HG02840 (cell line): ENCODE data around the gene CCNE1.
A peak's percentile ranks its signal among the peaks of the same experiment; 100 is the strongest.

Source experiments
- ATAC-seq: cut with Tn5 transposase; IDR thresholded peaks from one replicate; pipeline ENCODE4 v1.9.1; 2021; ENCODE audit warnings: mild to moderate bottlenecking, moderate library complexity, moderate number of reproducible peaks; ENCODE audit not compliant: unreplicated experiment, low FRiP score

The CCNE1 gene

GRCh38 chr19:29841559-29842367 is 30.0 kb downstream of the CCNE1 start:
- ATAC-seq: no peak

DNA sequence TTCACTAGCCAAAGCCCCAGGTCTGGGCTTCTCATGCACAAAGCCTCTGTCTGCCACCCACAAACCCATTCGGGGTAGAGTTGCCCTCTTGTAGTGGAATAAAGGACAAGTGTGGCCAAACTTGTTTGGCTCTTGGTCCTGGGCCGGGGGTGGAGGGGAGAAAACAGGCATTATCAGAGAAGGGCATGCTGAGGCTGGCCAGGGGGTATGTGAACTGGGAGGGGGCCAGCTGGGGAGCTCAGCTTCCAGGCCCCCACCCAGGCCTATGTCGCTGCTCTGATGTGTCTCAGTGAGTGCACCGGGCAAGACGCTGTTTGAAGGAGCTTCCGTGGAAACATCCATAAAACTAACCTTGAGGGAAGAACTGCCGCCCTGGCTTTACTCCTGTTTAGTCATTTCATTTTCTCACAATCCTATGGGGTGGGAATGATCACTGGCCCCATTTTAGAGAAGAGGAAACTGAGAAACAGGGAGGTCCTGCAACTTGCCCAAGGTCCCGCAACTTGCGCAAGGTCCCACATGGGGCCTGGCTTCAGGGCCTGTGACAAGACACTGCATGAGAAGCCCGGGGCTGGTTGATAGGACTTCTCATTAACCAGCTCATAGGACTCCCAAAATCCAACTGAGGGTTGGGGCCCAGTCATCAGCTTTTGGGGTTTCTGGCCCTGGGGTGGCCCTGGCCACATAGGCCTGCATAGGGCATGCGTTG is 30.8 kb downstream of the CCNE1 start:
- no peak for ATAC-seq

DNA sequence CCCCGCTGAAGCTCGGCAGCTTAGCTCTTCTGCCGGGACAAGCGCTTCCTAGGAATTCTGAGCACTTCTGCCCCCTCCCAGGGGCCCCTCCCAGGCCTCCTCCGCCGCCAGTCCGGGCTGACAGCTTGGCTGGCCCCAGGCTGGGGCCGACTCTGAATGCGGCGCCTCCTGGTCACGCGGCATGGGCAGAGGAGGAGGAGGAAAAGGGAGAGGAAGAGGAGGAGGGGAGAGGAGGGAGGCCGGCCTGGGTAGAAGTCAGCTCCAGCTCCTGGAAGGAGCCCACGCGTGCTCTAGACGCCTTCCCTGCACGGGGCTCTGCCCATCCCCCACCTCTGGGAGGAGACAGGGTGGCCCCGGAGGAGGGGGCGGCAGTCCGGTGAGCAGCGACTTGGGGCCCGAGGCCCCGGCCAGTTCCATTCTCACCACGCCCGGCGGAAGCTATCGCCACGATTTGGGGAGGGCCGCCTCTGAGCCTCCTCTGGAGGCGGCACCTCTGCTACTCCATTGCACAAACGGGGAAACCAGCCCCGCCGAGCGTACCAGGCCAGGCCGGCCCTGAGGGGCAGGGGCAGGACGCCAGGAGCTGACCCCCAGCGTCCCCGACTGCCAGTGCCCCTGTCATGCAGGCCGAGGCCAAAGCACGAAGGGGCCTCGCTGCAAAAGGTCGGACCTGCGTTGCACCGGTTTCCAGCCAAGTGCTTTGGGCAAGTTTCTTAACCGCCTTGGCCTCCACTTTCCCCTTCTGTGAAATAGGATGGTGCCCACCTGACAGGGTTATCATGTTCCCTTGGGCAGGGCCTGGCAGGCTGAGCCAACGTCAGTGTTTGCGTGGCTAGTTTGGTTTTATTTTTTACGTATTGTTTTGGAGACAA is 31.6 kb downstream of the CCNE1 start:
- ATAC-seq: no peak

GRCh38 chr19:29844891-29845573 is 33.2 kb downstream of the CCNE1 start:
- ATAC-seq: peak; percentile 75

GRCh38 chr19:29845574-29846176 is 33.9 kb downstream of the CCNE1 start:
- ATAC-seq: no peak

DNA sequence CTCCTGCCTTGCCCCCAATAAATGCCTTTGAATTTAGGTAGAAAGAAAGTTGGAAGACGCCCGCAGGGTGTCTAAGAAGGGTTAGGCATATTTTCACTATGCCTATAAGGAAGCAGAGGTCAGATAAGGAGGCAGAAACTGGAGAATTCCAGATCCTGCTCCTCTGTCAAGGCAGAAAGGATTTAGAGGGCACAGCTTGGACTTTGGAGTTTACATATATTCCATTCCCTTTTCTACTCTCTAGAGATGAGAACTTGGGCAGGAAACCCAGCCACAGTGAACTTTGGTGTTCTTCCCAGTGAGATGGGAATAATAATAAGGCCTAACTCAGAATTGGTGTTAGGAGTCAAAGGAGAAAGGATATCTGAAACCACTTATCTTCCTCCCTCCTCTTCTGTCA is 37.4 kb downstream of the CCNE1 start:
- no peak for ATAC-seq

DNA sequence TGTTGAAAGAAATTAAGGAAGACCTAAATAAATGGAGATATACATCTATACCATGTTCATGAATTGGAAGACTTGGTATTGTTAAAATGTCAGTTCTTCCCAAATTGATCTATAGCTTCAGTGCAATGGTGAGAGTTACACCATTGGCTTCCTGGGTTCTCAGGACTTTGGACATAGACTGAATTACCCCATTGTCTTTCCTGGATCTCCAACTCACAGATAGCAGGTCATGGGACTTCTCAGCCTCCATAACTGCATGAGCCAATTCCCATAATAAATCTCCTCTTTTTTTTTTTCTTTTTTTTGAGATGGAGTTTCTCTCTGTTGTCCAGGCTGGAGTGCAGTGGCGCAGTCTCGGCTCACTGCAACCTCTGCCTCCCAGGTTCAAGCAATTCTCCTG is 38.7 kb downstream of the CCNE1 start:
- ATAC-seq: no peak

DNA sequence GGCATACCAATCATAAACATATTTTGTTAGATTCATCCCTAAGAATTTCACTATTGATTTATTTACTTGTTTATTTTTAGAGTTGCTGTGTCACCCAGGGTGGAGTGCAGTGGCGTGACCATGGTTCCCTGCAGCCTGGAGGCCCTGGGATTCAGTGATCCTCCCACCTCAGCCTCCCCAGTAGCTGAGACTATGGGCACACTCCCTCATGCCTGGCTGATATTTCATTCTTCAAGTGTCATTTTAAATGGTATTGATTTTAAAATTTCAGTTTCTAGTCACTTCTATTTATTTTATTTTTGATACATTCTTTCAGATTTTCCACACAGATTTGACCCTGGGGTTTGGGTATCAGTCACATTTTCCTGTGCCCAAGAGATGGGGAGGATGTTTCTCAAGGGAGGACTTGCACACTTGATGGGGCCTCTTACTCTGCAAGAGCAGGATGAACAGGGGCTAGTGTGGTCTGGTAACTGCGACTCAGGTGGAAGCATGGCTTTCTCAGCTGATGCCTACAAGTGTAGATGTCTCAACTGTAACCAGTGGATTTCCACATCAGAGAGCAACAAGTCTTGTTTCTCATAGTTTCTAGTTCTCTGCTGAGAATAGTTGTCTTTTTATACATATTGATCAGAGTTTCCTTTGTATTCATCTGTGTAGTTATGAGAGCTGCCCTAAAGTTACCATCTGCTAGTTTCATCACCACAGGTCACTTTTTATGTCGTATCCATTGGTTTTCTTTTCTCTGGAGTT is 40.2 kb downstream of the CCNE1 start:
- peak; percentile 69 for ATAC-seq

DNA sequence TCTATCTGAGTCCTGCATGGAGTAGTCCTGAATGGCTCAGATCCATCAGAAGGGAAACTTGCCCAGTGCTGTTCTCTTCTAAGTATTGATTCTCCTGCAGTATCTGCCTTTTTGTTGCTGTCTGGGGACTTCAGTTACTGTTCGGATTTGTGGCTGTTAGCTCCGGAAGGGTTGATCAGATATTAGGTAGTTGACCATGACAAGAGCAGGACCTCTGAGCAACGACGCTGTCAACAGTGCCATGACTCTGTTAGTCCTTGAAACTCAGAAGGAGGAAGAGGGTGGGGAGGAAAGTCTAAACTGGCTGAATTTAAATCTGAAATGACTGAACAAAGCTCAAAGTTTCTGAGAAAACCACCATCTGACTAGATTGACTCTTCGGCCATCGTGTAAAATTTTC is 42.2 kb downstream of the CCNE1 start:
- ATAC-seq: no peak

DNA sequence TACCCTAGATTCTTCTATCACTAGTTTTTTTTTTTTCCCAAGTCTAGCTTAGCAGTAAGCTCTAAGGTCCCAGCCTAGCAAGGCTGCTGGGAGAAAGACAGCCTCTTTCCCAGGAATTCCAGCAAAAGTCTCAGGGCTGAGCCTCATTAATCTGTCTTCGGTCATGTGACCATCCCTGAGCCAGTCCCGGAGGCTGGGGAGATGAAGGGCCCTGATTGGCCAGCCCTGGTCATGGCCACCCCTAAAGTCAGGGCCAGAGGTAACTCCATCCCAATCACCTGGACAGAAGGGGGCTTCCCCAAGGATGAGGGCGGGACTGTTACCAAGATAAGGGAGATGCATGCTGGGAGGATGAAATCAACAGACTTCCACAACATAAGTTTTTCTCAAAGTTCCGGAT is 43.3 kb downstream of the CCNE1 start:
- no peak for ATAC-seq

GRCh38 chr19:29855741-29856500 is 44.1 kb downstream of the CCNE1 start:
- no peak for ATAC-seq

GRCh38 chr19:29858000-29858596 is 46.3 kb downstream of the CCNE1 start:
- ATAC-seq: no peak

GRCh38 chr19:29858621-29859020 is 46.8 kb downstream of the CCNE1 start:
- no peak for ATAC-seq

GRCh38 chr19:29860492-29860891 is 48.7 kb downstream of the CCNE1 start:
- ATAC-seq: no peak

- ATAC-seq: no peak
These were observed 49.8 kb downstream of the CCNE1 start for GRCh38 chr19:29861574-29861973.

DNA sequence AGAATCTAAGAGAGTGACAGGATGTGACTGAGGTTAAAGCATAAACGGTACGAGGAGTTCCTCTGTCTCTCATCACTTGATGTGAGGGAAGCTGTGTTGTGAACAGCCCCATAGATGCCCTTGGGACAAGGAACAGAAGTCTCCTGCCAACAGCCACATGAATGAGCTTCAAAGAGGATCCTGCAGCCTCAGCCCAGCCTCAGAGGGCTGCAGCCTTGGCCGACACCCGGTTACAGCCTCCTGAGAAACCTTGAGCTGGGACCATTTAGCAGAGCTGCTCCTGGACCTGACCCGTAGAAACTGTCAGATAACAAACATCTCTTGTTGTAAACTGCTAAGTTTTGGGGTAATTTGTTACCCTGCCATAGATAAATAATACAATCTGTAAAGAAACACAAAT is 54.2 kb downstream of the CCNE1 start:
- no peak for ATAC-seq

DNA sequence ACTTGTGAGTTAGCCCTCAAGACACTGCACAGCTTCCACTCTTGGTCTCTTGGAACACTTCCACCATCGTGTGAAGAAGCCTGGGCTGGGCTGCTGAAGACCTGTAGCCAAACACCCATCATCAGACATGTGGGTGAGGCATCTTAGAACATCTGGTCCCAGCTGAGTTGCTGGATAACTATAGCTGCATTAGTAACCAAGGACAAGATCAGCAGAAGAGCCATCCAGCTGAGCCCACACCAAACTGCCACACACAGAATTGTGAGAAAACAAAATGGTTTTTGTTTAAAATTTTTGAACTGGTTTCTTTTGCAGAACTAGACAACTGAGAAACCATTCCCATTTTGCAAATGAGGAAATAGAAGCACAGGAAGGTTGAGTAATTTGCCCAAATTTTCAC is 56.2 kb downstream of the CCNE1 start:
- ATAC-seq: no peak

DNA sequence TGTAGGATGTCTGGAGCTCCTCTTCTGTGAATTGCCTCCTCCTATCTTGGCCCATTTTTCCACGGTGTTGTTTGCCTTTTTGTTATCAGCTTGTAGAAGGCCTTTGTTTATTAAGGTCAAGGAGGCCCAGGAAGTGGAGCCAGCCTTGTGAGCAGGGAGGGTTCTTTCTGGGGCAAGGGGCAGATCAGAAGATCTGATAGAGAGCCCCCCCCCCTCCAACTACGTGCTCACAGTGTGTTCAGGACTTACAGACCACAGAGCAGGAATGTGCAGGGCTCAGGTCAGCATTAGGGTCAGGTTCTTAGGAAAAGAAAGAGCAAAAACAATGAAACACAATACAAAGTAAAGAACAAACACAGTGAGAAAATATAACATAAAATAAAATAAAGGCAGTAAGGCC is 59.4 kb downstream of the CCNE1 start:
- no peak for ATAC-seq
